Heart right ventricle (tissue), 16 donors: ENCODE data around the gene PLXNB2. TPM values are rescaled to one million over a fixed set of nuclear protein-coding genes. Genes with fewer than 3 reads are reported as not detected.

Source experiments
- ATAC-seq, 8 donors: fragments of 200-7000 bp; cut with Tn5 transposase; one replicate each; pipeline ENCODE4 v1.9.1; 2020; ENCODE audit warnings: mild to moderate bottlenecking in 8 of 8, moderate library complexity in 8 of 8, moderate number of reproducible peaks in 1 of 8
- DNase-seq, 2 donors: peaks; one replicate each; pipeline ENCODE4 v3.0.0-alpha.2; 2020
- H3K27ac ChIP-seq, 10 donors: fragments of 200-600 bp; sonication (generic) in 2 of 10; one replicate each; pipeline versions ENCODE4 v1.5.0 to v1.8.0; 2020 to 2022; ENCODE audit warnings: mild to moderate bottlenecking in 3 of 10
- H3K27me3 ChIP-seq, 7 donors: fragments of 200-600 bp; one replicate each; pipeline ENCODE4 v1.8.0; 2021 to 2022; ENCODE audit warnings: mild to moderate bottlenecking in 2 of 7
- H3K36me3 ChIP-seq, 9 donors: fragments of 200-600 bp; sonication (generic) in 1 of 9; one replicate each; pipeline versions ENCODE4 v1.5.0 to v1.8.0; 2020 to 2022; ENCODE audit warnings: mild to moderate bottlenecking in 2 of 9
- H3K4me1 ChIP-seq, 9 donors: fragments of 200-600 bp; sonication (generic) in 1 of 9; one replicate each; pipeline versions ENCODE4 v1.5.0 to v1.8.0; 2020 to 2022; ENCODE audit warnings: mild to moderate bottlenecking in 4 of 9
- H3K4me3 ChIP-seq, 10 donors: fragments of 200-600 bp; sonication (generic) in 2 of 10; one replicate each; pipeline versions ENCODE4 v1.5.0 to v1.8.0; 2020 to 2022; ENCODE audit warnings: mild to moderate bottlenecking in 7 of 10, moderate library complexity in 2 of 10
- H3K9me3 ChIP-seq, 11 donors: fragments of 200-600 bp in 10 of 11; sonication (generic) in 2 of 11; one replicate each; pipeline versions ENCODE4 v1.5.0 to v1.8.0; 2013 to 2022; ENCODE audit warnings: mild to moderate bottlenecking in 2 of 11, control low read depth in 1 of 11, moderate library complexity in 1 of 11
- CTCF ChIP-seq, 9 donors: fragments of 200-600 bp; sonication (generic) in 2 of 9; IDR thresholded peaks; one replicate each; pipeline versions ENCODE4 v1.5.0 to v1.8.0; 2021 to 2022; ENCODE audit warnings: antibody characterized with exemption in 9 of 9, mild to moderate bottlenecking in 5 of 9, moderate library complexity in 1 of 9
- WGBS, 2 donors: extraction: QIAGEN DNeasy Blood & Tissue Kit; methylation state at CpG; one replicate each; pipeline ENCODE4 v1.1.7; 2013; ENCODE audit warnings: inconsistent platforms in 1 of 2; 5-methylcytosine and 5-hydroxymethylcytosine counted together
- intact Hi-C, 10 donors: fragments of 100-400 bp; cut with DNase I; formaldehyde crosslinking; loops; one replicate each; pipeline versions ENCODE4 v1.11.1 to v1.14.2; 2022
- polyA plus RNA-seq, 2 donors: library from polyadenylated mRNA; stranded (reverse); fragments of 200-250 nt; gene quantifications; one replicate each; pipeline ENCODE4 v1.2.3, GENCODE V29; 2013
- total RNA-seq, 10 donors: library from RNA; stranded (reverse); fragmentation: NEBNext Ultra II Directional in 3 of 10; extraction: Animal tissue kit (Norgen Biotek cat#: 25700) in 3 of 10; gene quantifications; one replicate each; pipeline versions ENCODE4 v1.2.1 to v1.2.4, GENCODE V29; 2021 to 2023
- donor health status: Arrhythmogenic right ventricular cardiomyopathy.
- donor health status: ischemic (EF 13 %, LVEDD 7.1; RV severe dilation, severe dysfunction).
- donor health status: healthy with polysubstance abuse.
- donor health status: DM: no; HTN: yes; CAD: no.
- donor health status: DM: no; HTN: no; CAD: no.
- donor health status: ischemic (EF 25% LVEDD 6.9; RV normal size, moderate dysfunction).
- donor health status: ischemic (EF 25% LVEDD 5.7; RV mildly dilated, moderate dysfunction).
- donor health status: healthy.
- donor health status: DM: yes; HTN: yes; CAD: no.
- donor health status: Ischemic cardiomyopathy.
- donor health status: ischemic (EF 35%, LVEDD 5.7; RV mildly dilated, moderate dysfunction).
- donor health status: nonischemic (EF 11% LVEDD 7.7; RV severe dilation, severe dysfunction).
- donor health status: DM: yes; HTN: yes; CAD: no.
- donor health status: PGD.
- donor health status: ischemic (EF 29% LVEDD 5.4; RV normal size, mild dysfunction).
- donor health status: nonischemic (EF 23%, LVEDD 6.1; RV moderate dilation, normal function).

The PLXNB2 gene
- total and polyA plus RNA-seq, 12 donors = 33.5 to 101 (median 57.8) TPM

GRCh38 chr22:50303848-50304527, 3.5 kb downstream of the PLXNB2 start:
- Histone ChIP-seq H3K36me3 (peaks cover 0 to 9% (median 0%) of the 10 kb centered on the region in 9 donors), H3K4me3 (peak overlapping the region in 5 of 10 donors; percentile 6 to 97 (median 89)), H3K9me3 (no peaks in the 10 kb centered on the region), H3K27ac (peak overlapping the region; percentile 46 to 98 (median 94)), H3K27me3 (peaks cover 0 to 20% (median 0%) of the 10 kb centered on the region in 7 donors), H3K4me1 (peaks cover 64 to 90% (median 86%) of the 10 kb centered on the region in 9 donors)
- DNase-seq = peak; percentile 42 to 51
- intact Hi-C loops = no loop called here
- peak in 4 of 8 donors; percentile 1 to 17 (median 6) for ATAC-seq
- TF ChIP-seq CTCF (IDR thresholded peaks at IDR 0.05) = peak in 1 of 9 donors; percentile 5
- 44 to 49% methylated on average over 11 of the region's 11 CpGs for WGBS, 2 donors

- Histone ChIP-seq H3K4me3 (peak overlapping the region in 3 of 10 donors; percentile 15 to 89 (median 16)), H3K4me1 (peaks cover 66 to 88% (median 86%) of the 10 kb centered on the region in 9 donors)
- ATAC-seq = peak in 1 of 8 donors; percentile 8
Measured at GRCh38 chr22:50303515-50303847, 4.0 kb downstream of the PLXNB2 start.

GRCh38 chr22:50302564-50302963, 4.9 kb downstream of the PLXNB2 start:
- intact Hi-C loops = no loop called here
- peaks cover 0 to 20% (median 0%) of the 10 kb centered on the region in 7 donors for H3K27me3 ChIP-seq
- H3K4me1 ChIP-seq = peaks cover 64 to 89% (median 87%) of the 10 kb centered on the region in 9 donors
- no peaks in the 10 kb centered on the region for H3K9me3 ChIP-seq
- WGBS, 2 donors = 36 to 47% methylated on average over 5 of the region's 5 CpGs
- peaks cover 0 to 9% (median 0%) of the 10 kb centered on the region in 9 donors for H3K36me3 ChIP-seq
- DNase-seq (peak; percentile 47 to 49), ATAC-seq (peak in 6 of 8 donors; percentile 19 to 54 (median 40))
- no peak for TF ChIP-seq CTCF (IDR thresholded peaks at IDR 0.05)
- no peak overlapping the region for H3K4me3 ChIP-seq
- H3K27ac ChIP-seq = peak overlapping the region; percentile 46 to 98 (median 94)

More at GRCh38 chr22:50303515-50303847, 4.0 kb downstream of the PLXNB2 start:
- peaks cover 0 to 9% (median 0%) of the 10 kb centered on the region in 9 donors for H3K36me3 ChIP-seq
- 56 to 71% methylated on average over 7 of the region's 7 CpGs for WGBS, 2 donors
- no peak for TF ChIP-seq CTCF (IDR thresholded peaks at IDR 0.05)
- intact Hi-C loops = no loop called here
- no peaks in the 10 kb centered on the region for H3K9me3 ChIP-seq
- peaks cover 0 to 20% (median 0%) of the 10 kb centered on the region in 7 donors for H3K27me3 ChIP-seq
- no peak for DNase-seq
- H3K27ac ChIP-seq = peak overlapping the region; percentile 46 to 98 (median 94)

GRCh38 chr22:50302041-50302541, 5.4 kb downstream of the PLXNB2 start:
- 34 to 35% methylated on average over 9 of the region's 9 CpGs for WGBS, 2 donors
- Histone ChIP-seq H3K9me3 (no peaks in the 10 kb centered on the region), H3K27me3 (peaks cover 0 to 20% (median 0%) of the 10 kb centered on the region in 7 donors), H3K27ac (peak overlapping the region in 9 of 10 donors; percentile 91 to 98 (median 95)), H3K4me1 (peaks cover 67 to 94% (median 92%) of the 10 kb centered on the region in 9 donors), H3K36me3 (peaks cover 0 to 9% (median 0%) of the 10 kb centered on the region in 9 donors), H3K4me3 (peak overlapping the region in 3 of 10 donors; percentile 7 to 15 (median 12))
- intact Hi-C loops = no loop called here
- TF ChIP-seq CTCF (IDR thresholded peaks at IDR 0.05) = no peak
- ATAC-seq (peak in 4 of 8 donors; percentile 3 to 24 (median 10)), DNase-seq (peak in 1 of 2 donors; percentile 50)
